ENCODE results near the gene P2RY14. TPM values are rescaled to one million over a fixed set of nuclear protein-coding genes. Genes with fewer than 3 reads are reported as not detected.

The P2RY14 gene
- total and polyA plus RNA-seq, 2 of the 13 experiments (the other 11 are each of a cell fraction or from before 2014, with no cell fraction given) = not detected

DNA sequence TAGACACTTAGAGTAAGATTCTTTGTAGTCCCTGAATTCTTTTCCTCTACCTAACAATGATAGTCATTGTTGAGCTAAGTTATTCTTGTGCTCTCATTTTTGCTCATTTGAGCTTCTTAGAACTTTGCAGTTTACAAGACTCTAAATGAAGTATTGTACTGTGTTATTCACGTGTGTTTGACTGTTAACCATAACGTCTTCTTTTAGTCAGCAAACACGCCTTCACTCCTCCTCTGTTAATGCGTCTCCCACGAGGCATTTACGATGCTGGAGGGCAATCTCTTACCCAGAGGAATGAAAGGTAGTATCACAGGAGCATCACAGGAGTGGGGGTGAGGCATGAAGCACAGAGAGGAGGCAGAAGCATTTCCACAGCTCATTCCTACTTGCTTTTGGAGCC is 14.8 kb upstream of the P2RY14 start:
- Histone ChIP-seq H3K9me3 (ENCODE audit: low read length) (no peaks in the 10 kb centered on the region), H3K36me3 (replicated peaks in 1 of 2; ENCODE audit: control insufficient read depth in 1 of 2, insufficient read depth in 2 of 2, low read length in 2 of 2) (no peaks in the 10 kb centered on the region), H3K4me3 (replicated peaks in 1 of 3; ENCODE audit: insufficient read depth in 1 of 3, low read depth in 2 of 3, low read length in 3 of 3) (no peak overlapping the region), H3K79me2 (ENCODE audit: insufficient read depth, low read length) (no peaks in the 10 kb centered on the region), H4K20me1 (ENCODE audit: insufficient read depth, low read length) (no peaks in the 10 kb centered on the region), H3K27me3 (ENCODE audit: control insufficient read depth in 1 of 2, insufficient read depth in 2 of 2, low read length in 2 of 2) (no peaks in the 10 kb centered on the region), H3K27ac (ENCODE audit: extremely low read length, insufficient read depth, low read length) (no peak overlapping the region), H2AFZ (ENCODE audit: low read length) (no peak overlapping the region), H3K4me2 (ENCODE audit: low read depth, low read length) (no peak overlapping the region), H3K4me1 (ENCODE audit: insufficient read depth, low read length) (no peaks in the 10 kb centered on the region), H3K9ac (ENCODE audit: insufficient read depth, low read depth, low read length) (no peak overlapping the region)
- WGBS (ENCODE audit: low lambda C conversion rate) = 32% methylated on average over 6 of the region's 6 CpGs
- FAIRE-seq = no peak
- TF ChIP-seq FOXO1 (CRISPR knock-in tag; IDR thresholded peaks at IDR 0.05) (no peak), SNAPC4 (CRISPR knock-in tag; IDR thresholded peaks at IDR 0.05) (no peak), ZNF460 (CRISPR knock-in tag; IDR thresholded peaks at IDR 0.05; ENCODE audit: borderline replicate concordance) (no peak), ZFP36L1 (CRISPR knock-in tag; IDR thresholded peaks at IDR 0.05) (no peak), ZBTB7B (CRISPR knock-in tag; IDR thresholded peaks at IDR 0.05) (no peak), DMAP1 (CRISPR knock-in tag; IDR thresholded peaks at IDR 0.05) (no peak), THAP7 (CRISPR knock-in tag; IDR thresholded peaks at IDR 0.05) (no peak), ELF4 (CRISPR knock-in tag; IDR thresholded peaks at IDR 0.05; ENCODE audit: borderline replicate concordance) (no peak), ZNF253 (CRISPR knock-in tag; IDR thresholded peaks at IDR 0.05; ENCODE audit: borderline replicate concordance) (no peak), SP1 (IDR thresholded peaks at IDR 0.05) (no peak), SP1 (CRISPR knock-in tag; IDR thresholded peaks at IDR 0.05) (no peak), ADNP (CRISPR knock-in tag; IDR thresholded peaks at IDR 0.05) (no peak), ZBTB3 (CRISPR knock-in tag; IDR thresholded peaks at IDR 0.05; ENCODE audit: borderline replicate concordance, low read depth) (no peak)
- TF ChIP-seq, protein P1, sequence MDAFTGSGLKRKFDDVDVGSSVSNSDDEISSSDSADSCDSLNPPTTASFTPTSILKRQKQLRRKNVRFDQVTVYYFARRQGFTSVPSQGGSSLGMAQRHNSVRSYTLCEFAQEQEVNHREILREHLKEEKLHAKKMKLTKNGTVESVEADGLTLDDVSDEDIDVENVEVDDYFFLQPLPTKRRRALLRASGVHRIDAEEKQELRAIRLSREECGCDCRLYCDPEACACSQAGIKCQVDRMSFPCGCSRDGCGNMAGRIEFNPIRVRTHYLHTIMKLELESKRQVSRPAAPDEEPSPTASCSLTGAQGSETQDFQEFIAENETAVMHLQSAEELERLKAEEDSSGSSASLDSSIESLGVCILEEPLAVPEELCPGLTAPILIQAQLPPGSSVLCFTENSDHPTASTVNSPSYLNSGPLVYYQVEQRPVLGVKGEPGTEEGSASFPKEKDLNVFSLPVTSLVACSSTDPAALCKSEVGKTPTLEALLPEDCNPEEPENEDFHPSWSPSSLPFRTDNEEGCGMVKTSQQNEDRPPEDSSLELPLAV (CRISPR knock-in tag; conservative IDR thresholded peaks at IDR 0.05; ENCODE audit: low read depth) = no peak
- DNase-seq (ENCODE audit: low spot score) = no peak
- intact Hi-C loops (cut with micrococcal nuclease; ENCODE audit: unreplicated experiment) (no loop called here), in situ Hi-C loops (cut with HindIII; ENCODE audit: extremely low pct_ligation_motif_present, low pct_unique_long_range_greater_than_20kb) (no loop called here)
- no TSS peak for BruUV-seq (replicated peaks)
- ChIA-PET CTCF (ENCODE audit: low intra/inter-chr PET ratio, low total read pairs) (no interaction called here), POLR2A (no interaction called here)
- ATAC-seq = no peak

Measured in HepG2 (cell line).